WTC11 (cell line): ENCODE results near the gene MFSD12. TPM values are rescaled to one million over a fixed set of nuclear protein-coding genes. Genes with fewer than 3 reads are reported as not detected.

Experiments used
- ATAC-seq: fragments of 200-7000 bp; cut with Tn5 transposase; 2 replicates; pipeline ENCODE4 v1.10.0; 2021; ENCODE audit warnings: mild to moderate bottlenecking, moderate library complexity
- CTCF ChIA-PET: fragments of 300-600 bp; sonication (Branson Sonifier 250); formaldehyde crosslinking; loops from one replicate; lab custom pipeline; 2021; ENCODE audit warnings: antibody characterized with exemption; lab: Charles Lee
- POLR2A ChIA-PET: fragments of 350-600 bp; sonication (Branson Sonifier 250); formaldehyde crosslinking; loops from one replicate; lab custom pipeline; 2021; ENCODE audit warnings: antibody characterized with exemption; lab: Charles Lee
- DNase-seq: peaks from one replicate; pipeline ENCODE4 v3.0.0; 2021; ENCODE audit warnings: low spot score
- H3K27ac Mint-ChIP-seq: 2 replicates; pipeline ENCODE4 v1.8.0; 2021; ENCODE audit warnings: mixed read lengths
- H3K27me3 Mint-ChIP-seq: 2 replicates; pipeline ENCODE4 v1.8.0; 2021; ENCODE audit warnings: low read depth, mild to moderate bottlenecking, moderate library complexity, mixed read lengths
- H3K36me3 Mint-ChIP-seq: 2 replicates; pipeline ENCODE4 v1.8.0; 2021; ENCODE audit warnings: mixed read lengths
- H3K4me1 Mint-ChIP-seq: 2 replicates; pipeline ENCODE4 v1.8.0; 2022; ENCODE audit warnings: mixed read lengths
- H3K4me3 Mint-ChIP-seq: 2 replicates; pipeline ENCODE4 v1.8.0; 2021; ENCODE audit warnings: mild to moderate bottlenecking, moderate library complexity, mixed read lengths
- H3K9me3 Mint-ChIP-seq: 2 replicates; pipeline ENCODE4 v1.8.0; 2021; ENCODE audit warnings: mixed read lengths
- CTCF ChIP-seq: fragments of 200-600 bp; IDR thresholded peaks from 2 replicates; pipeline ENCODE4 v1.8.0; 2022; ENCODE audit warnings: antibody characterized with exemption
- EMX1 ChIP-seq: fragments of 250-450 bp; sonication (Bioruptor Pico); IDR thresholded peaks from 2 replicates; pipeline ENCODE4 v1.8.0; 2021; ENCODE audit warnings: mild to moderate bottlenecking
- FOXJ3 ChIP-seq: sonication (generic); formaldehyde crosslinking; IDR thresholded peaks from 2 replicates; pipeline ENCODE4 v1.9.0; 2021; ENCODE audit warnings: missing genetic modification reagents, mild to moderate bottlenecking, borderline replicate concordance
- GABPB1 ChIP-seq: sonication (generic); formaldehyde crosslinking; IDR thresholded peaks from 2 replicates; pipeline ENCODE4 v1.8.1; 2023; ENCODE audit warnings: mild to moderate bottlenecking, missing genetic modification reagents
- GTF2I ChIP-seq: fragments of 250-450 bp; sonication (Bioruptor Pico); conservative IDR thresholded peaks from 2 replicates; pipeline ENCODE4 v1.4.0; 2021; ENCODE audit warnings: mild to moderate bottlenecking
- HMGA2 ChIP-seq: fragments of 250-450 bp; sonication (Bioruptor Pico); IDR thresholded peaks from 2 replicates; pipeline ENCODE4 v1.4.0; 2021; ENCODE audit warnings: mild to moderate bottlenecking, moderate library complexity
- IRF2 ChIP-seq: sonication (generic); formaldehyde crosslinking; IDR thresholded peaks from 2 replicates; pipeline ENCODE4 v1.8.0; 2022; ENCODE audit warnings: low read depth, missing genetic modification reagents, borderline replicate concordance
- JAZF1 ChIP-seq: fragments of 250-450 bp; sonication (Bioruptor Pico); IDR thresholded peaks from 2 replicates; pipeline ENCODE4 v1.9.0; 2021; ENCODE audit warnings: moderate library complexity, mild to moderate bottlenecking, inconsistent platforms
- MAX ChIP-seq: sonication (generic); formaldehyde crosslinking; IDR thresholded peaks from 2 replicates; pipeline ENCODE4 v1.8.0; 2022; ENCODE audit warnings: mild to moderate bottlenecking, missing genetic modification reagents
- NR1H2 ChIP-seq: sonication (generic); formaldehyde crosslinking; IDR thresholded peaks from 2 replicates; pipeline ENCODE4 v1.9.0; 2021; ENCODE audit warnings: mild to moderate bottlenecking, moderate library complexity, missing genetic modification reagents
- NR2C2 ChIP-seq: sonication (generic); formaldehyde crosslinking; IDR thresholded peaks from 2 replicates; pipeline ENCODE4 v1.8.0; 2022; ENCODE audit warnings: mild to moderate bottlenecking, missing genetic modification reagents
- NR3C1 ChIP-seq: sonication (generic); formaldehyde crosslinking; conservative IDR thresholded peaks from 2 replicates; pipeline ENCODE4 v1.8.1; 2023; ENCODE audit warnings: low read depth, mild to moderate bottlenecking, missing genetic modification reagents
- STAT6 ChIP-seq: sonication (generic); formaldehyde crosslinking; conservative IDR thresholded peaks from 2 replicates; pipeline ENCODE4 v1.8.1; 2023; ENCODE audit warnings: mild to moderate bottlenecking, low read depth, missing genetic modification reagents, moderate library complexity
- TEAD4 ChIP-seq: sonication (generic); formaldehyde crosslinking; IDR thresholded peaks from 2 replicates; pipeline ENCODE4 v1.8.0; 2022; ENCODE audit warnings: mild to moderate bottlenecking, missing genetic modification reagents
- TP53 ChIP-seq: sonication (generic); formaldehyde crosslinking; IDR thresholded peaks from 2 replicates; pipeline ENCODE4 v1.8.1; 2023; ENCODE audit warnings: mild to moderate bottlenecking, missing genetic modification reagents
- ZBTB43 ChIP-seq: sonication (generic); formaldehyde crosslinking; IDR thresholded peaks from 2 replicates; pipeline ENCODE4 v1.8.1; 2023; ENCODE audit warnings: mild to moderate bottlenecking, missing genetic modification reagents
- ZNF281 ChIP-seq: sonication (generic); formaldehyde crosslinking; IDR thresholded peaks from 2 replicates; pipeline ENCODE4 v1.8.0; 2023; ENCODE audit warnings: mild to moderate bottlenecking, missing genetic modification reagents
- total RNA-seq: library from RNA; stranded (reverse); gene quantifications from 3 replicates; pipeline ENCODE4 v1.2.3, GENCODE V29; 2021

MFSD12 gene
- total RNA-seq, 1 experiment from 2014 or later = 59.9 TPM

- no peak for TF ChIP-seq NR3C1 (CRISPR knock-in tag)
- TF ChIP-seq ZNF281 (CRISPR knock-in tag) = no peak
- TF ChIP-seq EMX1 (CRISPR knock-in tag) = no peak
- no peak for TF ChIP-seq TP53
- no peak for TF ChIP-seq TEAD4 (CRISPR knock-in tag)
- no peak for TF ChIP-seq FOXJ3 (CRISPR knock-in tag)
- TF ChIP-seq HMGA2 (CRISPR knock-in tag) = no peak
- TF ChIP-seq MAX (CRISPR knock-in tag) = no peak
- no peak for TF ChIP-seq CTCF
- no peak for TF ChIP-seq ZBTB43
These were observed 14.0 kb downstream of the MFSD12 start (continued) for GRCh38 chr19:3543150-3544057.

GRCh38 chr19:3539756-3540118 is 17.6 kb downstream of the MFSD12 start:
- no peaks in the 10 kb centered on the region for H3K27me3 Mint-ChIP-seq
- no peak overlapping the region for H3K4me3 Mint-ChIP-seq
- no peak for ATAC-seq
- DNase-seq = no peak
- H3K27ac Mint-ChIP-seq = no peak overlapping the region
- TF ChIP-seq JAZF1 (CRISPR knock-in tag) (no peak), FOXJ3 (CRISPR knock-in tag) (no peak), GTF2I (CRISPR knock-in tag) (peak; percentile 81; the same call in 1 of the 2 replicates)
- H3K9me3 Mint-ChIP-seq = peaks cover 4% of the 10 kb centered on the region
- CTCF ChIA-PET = interaction anchor here (0.6 to 3.4 kb wide), 2 partner anchors 13 to 14 kb away, joined by 3 to 22 read pairs; no protein-coding TSS in a partner anchor
- H3K4me1 Mint-ChIP-seq = peaks cover 9% of the 10 kb centered on the region
- H3K36me3 Mint-ChIP-seq = peaks cover 15% of the 10 kb centered on the region
- POLR2A ChIA-PET = interaction anchor here (0.7 kb wide), 1 partner anchor 1112 kb away, joined by 4 read pairs; the partner anchor contains the start of gene TIMM13

GRCh38 chr19:3538965-3539755 is 18.2 kb downstream of the MFSD12 start, which contains the start of gene TEKTIP1:
Gene TEKTIP1 (plus strand): TSS chr19:3539174. CDS start chr19:3539178, 4 bp downstream.
- DNase-seq (peak; percentile 34), ATAC-seq (peak; percentile 43)
- H3K9me3 Mint-ChIP-seq = peaks cover 4% of the 10 kb centered on the region
- H3K27me3 Mint-ChIP-seq = no peaks in the 10 kb centered on the region
- peak within 1 kb of the TSS; percentile 53; the same call in 1 of the 2 replicates for H3K27ac Mint-ChIP-seq
- peaks cover 18% of the 10 kb centered on the region for H3K36me3 Mint-ChIP-seq
- ChIA-PET POLR2A (interaction anchor here (0.6 to 0.8 kb wide), 2 partner anchors 21 to 391 kb away, joined by 3 read pairs; no protein-coding TSS in a partner anchor), CTCF (interaction anchor here (0.9 to 3.4 kb wide), 5 partner anchors 13 to 38 kb away, joined by 6 to 22 read pairs (median 7); no protein-coding TSS in a partner anchor)
- H3K4me1 Mint-ChIP-seq = peaks cover 9% of the 10 kb centered on the region
- no peak within 1 kb of the TSS for H3K4me3 Mint-ChIP-seq
- TF ChIP-seq IRF2 (no peak), NR1H2 (CRISPR knock-in tag) (no peak), EMX1 (CRISPR knock-in tag) (no peak), STAT6 (CRISPR knock-in tag) (no peak), NR2C2 (CRISPR knock-in tag) (no peak), GABPB1 (CRISPR knock-in tag) (no peak), ZNF281 (CRISPR knock-in tag) (no peak)
